CD4-positive, alpha-beta T cell treated with Interleukin-21 for 1 hour (primary cell): ENCODE measurements around the gene PDE4DIP.
"Not testable (repeated sequence)": the region's sequence is repeated elsewhere in the genome, so short reads cannot be mapped to it uniquely, and the experiment has no call there.

Experiments used
- DNase-seq: peaks from one replicate; pipeline ENCODE4 v3.0.0-alpha.2; 2020

Gene PDE4DIP

DNA sequence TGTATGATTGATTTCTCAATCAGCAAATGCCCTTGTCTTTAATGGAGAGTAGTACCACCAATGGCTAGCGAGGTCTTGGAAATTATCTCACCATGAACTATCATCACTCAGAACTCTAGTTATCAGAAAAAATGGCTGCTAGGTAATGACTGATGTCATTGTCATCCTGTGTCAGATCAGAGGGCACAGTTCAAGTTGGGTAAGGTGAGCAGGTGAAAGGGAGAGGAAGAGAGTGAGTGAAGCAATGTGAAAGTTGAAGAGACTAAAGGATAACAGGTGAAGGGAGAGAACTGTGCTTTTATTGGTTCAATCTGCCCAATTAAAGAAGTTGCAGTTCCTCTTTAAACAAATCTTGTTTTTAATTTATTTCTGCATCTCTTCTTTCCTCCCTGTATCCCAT is 76.8 kb downstream of the PDE4DIP start:
- DNase-seq, result not testable (repeated sequence)

- not testable (repeated sequence) for DNase-seq
Measured at GRCh38 chr1:148923798-148924197, 79.6 kb downstream of the PDE4DIP start.

DNA sequence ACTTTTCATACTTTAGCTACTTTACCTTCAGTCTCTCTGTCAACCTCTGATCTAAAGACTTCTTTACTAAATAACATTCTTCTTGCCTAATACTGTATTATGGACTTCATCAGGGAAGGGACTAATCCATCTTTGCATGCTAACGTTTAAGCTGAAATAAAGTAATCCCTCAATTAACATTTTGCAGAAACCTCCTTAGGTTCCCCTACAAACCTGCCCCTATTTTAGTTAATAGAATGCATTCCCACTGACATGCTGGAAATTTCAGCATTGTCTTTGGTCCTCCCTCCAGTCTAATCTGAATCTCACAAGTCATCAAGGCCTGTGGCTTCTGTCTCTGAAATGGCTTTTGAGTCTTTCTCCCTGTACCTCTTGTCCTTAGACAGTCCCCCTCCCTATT is 83.4 kb downstream of the PDE4DIP start:
- not testable (repeated sequence) for DNase-seq

GRCh38 chr1:148929253-148929652 is 85.0 kb downstream of the PDE4DIP start:
- not testable (repeated sequence) for DNase-seq

DNA sequence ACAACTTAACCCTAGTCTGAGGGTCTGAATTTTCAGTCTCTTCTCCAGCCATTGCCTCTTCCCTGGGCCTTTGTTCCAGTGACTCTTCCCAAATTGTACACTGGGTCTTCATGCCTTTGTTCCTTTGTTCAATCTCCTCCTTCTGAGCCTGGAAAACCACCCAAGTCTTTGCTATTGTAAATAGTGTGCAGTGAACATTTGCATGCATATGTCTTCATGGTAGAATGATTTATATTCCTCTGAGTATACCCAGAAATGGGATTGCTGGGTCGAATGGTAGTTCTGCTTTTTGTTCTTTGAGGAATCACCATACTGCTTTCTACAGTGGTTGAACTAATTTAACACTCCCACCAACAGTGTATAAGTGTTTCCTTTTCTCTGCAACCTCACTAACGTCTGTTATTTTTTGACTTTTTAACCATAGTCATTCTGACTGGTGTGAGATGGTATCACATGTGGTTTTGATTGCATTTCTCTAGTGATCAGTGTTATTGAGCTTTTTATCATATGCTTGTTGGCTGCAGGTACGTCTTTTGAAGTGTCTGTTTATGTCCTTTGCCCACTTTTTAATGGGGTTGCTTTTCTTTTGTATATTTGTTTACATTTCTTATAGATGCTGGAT is 91.3 kb downstream of the PDE4DIP start:
- DNase-seq, result not testable (repeated sequence)

DNA sequence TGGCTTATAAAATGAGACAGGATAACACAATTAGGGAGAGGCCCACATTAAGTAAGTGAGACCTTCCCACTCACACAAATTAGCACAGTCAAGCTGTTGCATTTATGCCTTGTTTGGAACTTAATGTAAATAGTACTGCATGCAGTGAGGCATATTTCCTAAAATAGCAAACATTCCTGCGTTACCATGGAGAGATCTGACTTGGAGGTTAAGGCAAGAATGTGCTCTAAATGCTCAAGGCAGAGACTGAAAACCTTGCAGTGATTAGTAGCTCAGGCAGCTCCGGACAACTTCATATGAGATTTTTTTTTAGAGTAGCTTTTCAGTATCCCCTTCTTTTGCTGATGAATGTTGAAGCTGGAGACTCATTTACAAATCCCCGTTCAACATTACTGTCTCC is 98.7 kb downstream of the PDE4DIP start:
- DNase-seq, result not testable (repeated sequence)

- not testable (repeated sequence) for DNase-seq
Measured at GRCh38 chr1:148945130-148945529, 100.9 kb downstream of the PDE4DIP start.

DNA sequence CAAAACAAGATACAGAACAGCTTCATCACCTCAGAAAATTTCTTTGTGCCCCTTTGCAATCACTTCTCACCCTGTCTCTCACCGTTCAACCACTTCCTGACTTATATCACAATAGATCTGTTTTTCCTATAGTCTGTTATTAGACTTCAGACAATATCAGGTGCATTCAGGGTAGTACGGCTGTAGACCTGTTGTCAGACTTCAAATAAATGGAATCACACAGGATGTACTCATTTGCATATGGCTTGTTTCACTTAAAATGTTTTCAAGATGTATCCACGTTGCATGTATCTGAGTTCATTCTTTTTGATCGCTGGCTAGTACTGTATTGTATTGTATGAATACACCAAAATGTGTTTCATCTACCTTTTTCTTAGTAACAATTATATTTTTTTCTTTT is 104.5 kb downstream of the PDE4DIP start:
- peak; percentile 50 for DNase-seq

DNA sequence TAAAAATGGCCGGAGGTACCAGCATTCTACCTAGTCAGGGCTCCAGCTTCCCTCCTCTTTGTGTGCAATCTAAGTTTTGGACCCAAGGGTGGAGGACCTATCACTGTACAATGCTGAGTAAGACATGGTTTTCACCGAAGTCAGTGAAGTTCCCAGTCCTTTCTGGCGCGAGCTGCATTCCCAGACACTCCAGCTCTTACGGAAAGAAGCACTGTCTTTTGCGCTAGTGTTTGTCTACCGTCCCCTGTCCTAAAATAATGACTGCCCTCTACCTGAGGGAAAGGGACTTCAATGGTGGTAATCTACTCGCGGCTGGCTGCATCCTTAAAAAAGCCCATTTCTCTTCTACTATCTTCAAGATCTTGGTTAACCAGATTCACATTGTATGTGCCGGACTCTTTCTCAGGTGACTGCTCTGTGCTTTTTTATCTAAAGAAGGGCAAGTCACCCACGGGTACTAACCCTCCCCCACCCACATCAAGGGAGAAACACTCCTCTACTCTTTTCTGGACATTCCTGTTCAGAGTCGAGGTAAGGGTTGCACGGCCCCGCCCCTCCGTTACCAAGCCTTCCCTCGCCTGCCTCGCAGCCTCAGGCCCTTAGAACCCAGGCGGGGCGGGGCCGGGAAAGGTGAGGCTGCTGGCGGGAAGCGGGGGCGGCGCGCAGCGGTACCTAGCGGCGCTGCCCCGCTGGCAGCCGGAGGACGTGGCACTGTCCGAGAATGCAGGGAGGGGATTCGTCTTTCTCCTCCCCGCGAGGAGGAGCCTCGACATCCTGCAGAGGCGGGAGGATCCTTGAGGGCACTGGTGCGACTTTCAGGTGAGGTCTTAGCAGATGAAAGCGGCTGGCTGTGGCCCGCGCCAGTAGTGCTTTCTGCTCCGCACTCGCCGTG is 107.4 kb downstream of the PDE4DIP start:
- peak; percentile 77 for DNase-seq

GRCh38 chr1:148952253-148952937 is 108.2 kb downstream of the PDE4DIP start:
- DNase-seq, result peak; percentile 80

GRCh38 chr1:148952938-148953616 is 108.8 kb downstream of the PDE4DIP start:
- DNase-seq, result not testable (repeated sequence)

DNA sequence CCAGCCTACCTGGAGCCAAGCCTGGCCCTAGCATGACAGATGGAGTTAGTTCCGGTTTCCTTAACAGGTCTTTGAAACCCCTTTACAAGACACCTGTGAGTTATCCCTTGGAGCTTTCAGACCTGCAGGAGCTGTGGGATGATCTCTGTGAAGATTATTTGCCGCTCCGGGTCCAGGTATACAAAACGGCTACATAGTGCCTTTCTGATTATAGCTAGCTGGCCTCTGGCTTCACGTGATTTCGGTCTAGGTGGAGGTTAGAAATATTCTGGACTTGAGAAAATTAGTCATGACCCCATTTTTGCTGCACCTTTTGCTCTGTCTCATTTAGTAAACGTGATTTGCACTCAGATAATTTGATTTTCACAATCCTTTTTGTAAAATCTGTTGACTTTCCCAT is 109.5 kb downstream of the PDE4DIP start:
- DNase-seq, result not testable (repeated sequence)

DNA sequence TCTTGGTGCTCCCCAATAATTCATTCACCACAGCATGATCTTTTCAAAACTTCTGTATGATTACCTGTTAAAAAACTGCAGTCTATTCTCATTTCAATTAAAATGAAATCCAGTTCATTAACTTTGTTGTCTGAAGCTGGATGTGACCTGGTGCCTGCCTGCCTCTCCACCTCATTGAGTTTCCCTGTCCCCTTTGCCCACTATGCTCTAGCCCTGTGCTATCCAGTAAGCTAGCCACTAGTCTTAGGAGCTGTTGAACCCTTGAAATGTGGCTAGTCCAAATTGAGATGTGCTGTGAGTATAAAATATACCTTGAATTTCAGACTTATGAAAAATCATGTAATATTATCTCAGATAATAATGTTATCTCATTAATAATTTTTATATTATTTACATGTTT is 114.1 kb downstream of the PDE4DIP start:
- DNase-seq, result not testable (repeated sequence)

DNA sequence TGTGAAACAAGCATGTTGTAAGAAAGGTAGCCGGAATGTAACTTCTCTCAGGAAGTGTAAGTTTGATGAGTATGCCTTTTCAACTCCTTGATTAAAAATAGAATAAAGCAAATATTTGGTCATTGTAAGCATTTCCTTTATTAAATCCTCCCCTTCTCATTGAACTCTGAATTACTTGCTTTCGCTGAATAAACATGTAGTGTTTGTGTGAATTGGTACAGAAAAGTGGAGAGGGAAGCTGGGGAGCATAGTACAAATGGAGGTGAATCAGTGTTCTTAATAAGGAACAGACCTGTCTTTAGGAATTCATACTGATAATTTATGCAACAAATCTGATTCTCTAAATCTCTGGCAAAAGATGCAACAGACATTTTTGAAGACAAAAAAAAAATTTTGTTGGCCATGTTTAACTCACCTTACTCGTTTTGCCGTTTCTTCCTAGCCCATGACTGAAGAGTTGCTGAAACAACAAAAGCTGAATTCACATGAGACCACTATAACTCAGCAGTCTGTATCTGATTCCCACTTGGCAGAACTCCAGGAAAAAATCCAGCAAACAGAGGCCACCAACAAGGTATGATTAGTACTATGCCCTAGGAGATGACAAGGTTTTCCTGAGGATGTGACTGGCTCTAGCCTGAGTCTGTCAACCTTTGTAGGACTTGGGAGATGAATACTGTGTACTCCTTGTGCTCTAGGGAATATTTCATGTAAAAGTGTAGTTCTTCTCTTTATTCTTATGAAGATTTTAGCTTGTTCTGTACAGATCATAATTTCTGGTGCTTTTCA is 116.2 kb downstream of the PDE4DIP start:
- DNase-seq, result not testable (repeated sequence)

- DNase-seq, result not testable (repeated sequence)
Measured at GRCh38 chr1:148962127-148962857, 118.1 kb downstream of the PDE4DIP start.

GRCh38 chr1:148966084-148966483 is 121.9 kb downstream of the PDE4DIP start:
- not testable (repeated sequence) for DNase-seq

DNA sequence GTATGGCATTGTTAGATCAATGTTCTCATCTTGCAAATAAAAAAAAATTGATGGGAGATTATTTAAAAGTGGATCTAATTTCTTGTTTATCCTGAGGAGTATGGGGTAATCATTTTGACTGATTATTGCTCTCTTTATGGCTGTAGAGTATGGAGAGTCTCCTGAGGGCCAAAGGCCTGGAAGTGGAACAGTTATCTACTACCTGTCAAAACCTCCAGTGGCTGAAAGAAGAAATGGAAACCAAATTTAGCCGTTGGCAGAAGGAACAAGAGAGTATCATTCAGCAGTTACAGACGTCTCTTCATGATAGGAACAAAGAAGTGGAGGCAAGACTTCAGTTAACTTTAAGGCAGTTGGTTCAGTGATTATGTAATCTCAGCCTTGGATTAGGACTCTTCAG is 123.4 kb downstream of the PDE4DIP start:
- DNase-seq, result not testable (repeated sequence)

DNA sequence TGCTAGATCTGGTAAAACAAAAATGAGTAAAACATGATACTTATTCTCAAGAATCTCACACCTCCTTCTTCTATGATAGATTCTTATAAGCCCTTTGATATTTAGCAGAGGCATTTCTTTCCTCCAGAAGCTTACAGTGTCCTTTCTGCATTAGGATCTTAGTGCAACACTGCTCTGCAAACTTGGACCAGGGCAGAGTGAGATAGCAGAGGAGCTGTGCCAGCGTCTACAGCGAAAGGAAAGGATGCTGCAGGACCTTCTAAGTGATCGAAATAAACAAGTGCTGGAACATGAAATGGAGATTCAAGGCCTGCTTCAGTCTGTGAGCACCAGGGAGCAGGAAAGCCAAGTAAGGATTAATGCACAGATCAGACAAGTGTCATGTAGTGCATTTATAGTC is 124.5 kb downstream of the PDE4DIP start:
- DNase-seq, result not testable (repeated sequence)

GRCh38 chr1:148969126-148969525 is 124.9 kb downstream of the PDE4DIP start:
- DNase-seq, result not testable (repeated sequence)

DNA sequence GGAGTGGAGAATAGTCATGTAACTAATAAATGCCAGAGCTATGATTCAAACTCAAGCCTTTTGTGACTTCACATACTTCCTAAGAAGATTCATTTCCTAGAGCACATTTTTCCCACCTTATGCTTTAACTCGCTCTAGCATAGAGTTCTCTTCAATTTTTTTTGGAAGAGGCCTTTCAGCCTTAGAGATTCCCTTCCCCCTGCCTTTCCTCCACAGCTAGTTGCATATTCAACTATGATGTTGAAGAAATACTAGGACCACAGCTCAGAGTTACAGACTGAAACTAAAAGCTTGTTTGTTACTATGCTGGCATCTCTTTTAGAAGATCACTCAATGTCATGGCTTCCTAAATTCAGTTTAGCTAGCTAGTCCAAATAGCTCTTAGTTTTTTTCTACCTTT is 131.2 kb downstream of the PDE4DIP start:
- not testable (repeated sequence) for DNase-seq

DNA sequence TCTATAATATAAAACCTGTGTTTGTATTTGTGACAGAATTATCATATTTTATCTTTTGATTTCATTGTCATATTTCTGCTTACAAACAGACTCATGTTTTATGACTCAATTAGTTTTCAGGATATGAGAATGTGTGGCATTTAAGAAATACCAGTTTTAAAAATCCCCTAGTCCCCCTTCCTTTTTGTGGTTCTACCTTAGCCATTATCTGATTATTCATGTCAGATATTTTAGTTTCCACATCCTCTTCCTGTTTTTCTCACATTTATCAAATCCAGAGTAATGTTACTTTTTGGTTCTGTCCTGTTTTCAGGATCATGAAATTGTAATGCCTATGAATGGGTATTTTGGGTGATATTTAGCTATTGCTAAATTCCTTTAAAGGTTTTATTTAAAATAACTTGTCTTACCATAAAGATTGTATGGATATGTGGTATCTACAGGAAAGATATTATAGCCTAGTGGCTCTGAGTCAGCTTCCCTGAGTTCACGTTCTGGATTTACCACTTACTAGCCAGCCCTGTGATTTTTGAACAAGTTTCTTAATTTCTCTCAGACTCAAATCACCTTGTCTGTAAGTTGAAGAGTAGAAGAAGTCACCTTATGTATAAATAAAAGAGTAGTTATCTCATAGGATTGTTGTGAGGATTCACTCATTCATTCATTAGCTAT is 131.8 kb downstream of the PDE4DIP start:
- peak; percentile 22 for DNase-seq
